ENCODE results near the gene ARHGAP18. TPM values are rescaled to one million over a fixed set of nuclear protein-coding genes. Genes with fewer than 3 reads are reported as not detected.

ARHGAP18 gene
- total and polyA plus RNA-seq, 2 experiments from 2014 or later: 4.3 to 5.0 TPM

- ATAC-seq: peak; percentile 86
- no peak overlapping the region for H3K4me3 Mint-ChIP-seq
- Histone ChIP-seq H3K4me2 (no peak overlapping the region), H3K4me3 (no peak overlapping the region), H3K4me1 (ENCODE audit: insufficient read depth) (peaks cover 25% of the 10 kb centered on the region), H3K9me2 (ENCODE audit: insufficient read depth) (no peaks in the 10 kb centered on the region), H3K36me3 (ENCODE audit: insufficient read depth) (no peaks in the 10 kb centered on the region), H3F3A (replicated peaks; ENCODE audit: low read depth) (no peaks in the 10 kb centered on the region), H3K79me2 (replicated peaks; ENCODE audit: insufficient read depth) (no peaks in the 10 kb centered on the region), H2AFZ (0 out of 2 replicates have a peak overlapping the region, but pooled peaks have one; percentile 15), H3K27ac (ENCODE audit: low read depth) (no peak overlapping the region), H3K27me3 (ENCODE audit: insufficient read depth) (no peaks in the 10 kb centered on the region), H4K20me1 (replicated peaks; ENCODE audit: insufficient read depth) (no peaks in the 10 kb centered on the region)
- DNase-seq (ENCODE audit: low spot score): peak; percentile 71
- no peaks in the 10 kb centered on the region for H3K36me3 Mint-ChIP-seq (ENCODE audit: low read depth)
- no peaks in the 10 kb centered on the region for H3K27me3 Mint-ChIP-seq (ENCODE audit: insufficient read depth, low read depth, poor library complexity)
- H3K4me1 Mint-ChIP-seq: peaks cover 35% of the 10 kb centered on the region
- TF ChIP-seq, protein P1, sequence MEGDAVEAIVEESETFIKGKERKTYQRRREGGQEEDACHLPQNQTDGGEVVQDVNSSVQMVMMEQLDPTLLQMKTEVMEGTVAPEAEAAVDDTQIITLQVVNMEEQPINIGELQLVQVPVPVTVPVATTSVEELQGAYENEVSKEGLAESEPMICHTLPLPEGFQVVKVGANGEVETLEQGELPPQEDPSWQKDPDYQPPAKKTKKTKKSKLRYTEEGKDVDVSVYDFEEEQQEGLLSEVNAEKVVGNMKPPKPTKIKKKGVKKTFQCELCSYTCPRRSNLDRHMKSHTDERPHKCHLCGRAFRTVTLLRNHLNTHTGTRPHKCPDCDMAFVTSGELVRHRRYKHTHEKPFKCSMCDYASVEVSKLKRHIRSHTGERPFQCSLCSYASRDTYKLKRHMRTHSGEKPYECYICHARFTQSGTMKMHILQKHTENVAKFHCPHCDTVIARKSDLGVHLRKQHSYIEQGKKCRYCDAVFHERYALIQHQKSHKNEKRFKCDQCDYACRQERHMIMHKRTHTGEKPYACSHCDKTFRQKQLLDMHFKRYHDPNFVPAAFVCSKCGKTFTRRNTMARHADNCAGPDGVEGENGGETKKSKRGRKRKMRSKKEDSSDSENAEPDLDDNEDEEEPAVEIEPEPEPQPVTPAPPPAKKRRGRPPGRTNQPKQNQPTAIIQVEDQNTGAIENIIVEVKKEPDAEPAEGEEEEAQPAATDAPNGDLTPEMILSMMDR (conservative IDR thresholded peaks at IDR 0.05; ENCODE audit: low read depth in 2 of 2): peak; percentile 56 to 58
- no peak for TF ChIP-seq REST (IDR thresholded peaks at IDR 0.05; ENCODE audit: unreplicated experiment)
- H3K9me3 Mint-ChIP-seq: no peaks in the 10 kb centered on the region
- peak overlapping the region; percentile 54 for H3K27ac Mint-ChIP-seq
Observed at GRCh38 chr6:129671442-129672340, 38.3 kb downstream of the ARHGAP18 start.

- no peak overlapping the region for H3K4me3 Mint-ChIP-seq
- no peaks in the 10 kb centered on the region for H3F3A ChIP-seq (replicated peaks; ENCODE audit: low read depth)
- H3K36me3 ChIP-seq (ENCODE audit: insufficient read depth): no peaks in the 10 kb centered on the region
- no peaks in the 10 kb centered on the region for H3K36me3 Mint-ChIP-seq (ENCODE audit: low read depth)
- no peaks in the 10 kb centered on the region for H3K27me3 ChIP-seq (ENCODE audit: insufficient read depth)
- H3K4me1 Mint-ChIP-seq: peaks cover 39% of the 10 kb centered on the region
- no peak overlapping the region for H3K27ac ChIP-seq (ENCODE audit: low read depth)
- H3K27me3 Mint-ChIP-seq (ENCODE audit: insufficient read depth, low read depth, poor library complexity): no peaks in the 10 kb centered on the region
- no peaks in the 10 kb centered on the region for H4K20me1 ChIP-seq (replicated peaks; ENCODE audit: insufficient read depth)
- H3K4me3 ChIP-seq: no peak overlapping the region
- H3K27ac Mint-ChIP-seq: no peak overlapping the region
- ATAC-seq (peak; percentile 77), DNase-seq (ENCODE audit: low spot score) (no peak)
- H2AFZ ChIP-seq: 0 out of 2 replicates have a peak overlapping the region, but pooled peaks have one; percentile 4
- H3K4me1 ChIP-seq (ENCODE audit: insufficient read depth): peaks cover 28% of the 10 kb centered on the region
- H3K79me2 ChIP-seq (replicated peaks; ENCODE audit: insufficient read depth): no peaks in the 10 kb centered on the region
- H3K9me3 Mint-ChIP-seq: no peaks in the 10 kb centered on the region
- H3K4me2 ChIP-seq: no peak overlapping the region
- no peaks in the 10 kb centered on the region for H3K9me2 ChIP-seq (ENCODE audit: insufficient read depth)
- TF ChIP-seq NANOG (IDR thresholded peaks at IDR 0.05; ENCODE audit: borderline replicate concordance) (no peak), EZH2phosphoT487 (IDR thresholded peaks at IDR 0.05; ENCODE audit: unreplicated experiment) (no peak), ZNF114 (CRISPR knock-in tag; IDR thresholded peaks at IDR 0.05) (no peak), CREB1 (CRISPR knock-in tag; IDR thresholded peaks at IDR 0.05; ENCODE audit: low read depth) (no peak), REST (IDR thresholded peaks at IDR 0.05; ENCODE audit: unreplicated experiment) (no peak), JUNB (IDR thresholded peaks at IDR 0.05; ENCODE audit: unreplicated experiment) (no peak), ETS1 (IDR thresholded peaks at IDR 0.05) (no peak), ZNF331 (CRISPR knock-in tag; IDR thresholded peaks at IDR 0.05; ENCODE audit: low read depth) (no peak), POLR2AphosphoS5 (IDR thresholded peaks at IDR 0.05; ENCODE audit: low read depth) (no peak)
- TF ChIP-seq, protein P1 (conservative IDR thresholded peaks at IDR 0.05; ENCODE audit: low read depth in 2 of 2): no peak
Observed at GRCh38 chr6:129670634-129671033, 39.3 kb downstream of the ARHGAP18 start.
